H1 (cell line): ENCODE measurements around the gene DRG1. TPM values are rescaled to one million over a fixed set of nuclear protein-coding genes. Genes with fewer than 3 reads are reported as not detected.

Experiments used
- PHF8 ChIP-seq: fragments of 200-600 bp; sonication (generic); conservative IDR thresholded peaks from 2 replicates; pipeline ENCODE4 v1.7.1; 2012; ENCODE audit warnings: low read depth, mild to moderate bottlenecking, inconsistent platforms, low read length, moderate library complexity
- polyA plus RNA-seq, 7 experiments: library from polyadenylated mRNA; depleted of rRNA in 3 of 7; stranded (reverse) in 5 of 7; unstranded in 2 of 7; fragments of >200 nt in 5 of 7; fragments of 200-250 nt in 2 of 7; gene quantifications; 1 replicate in 5 of 7; 2 replicates in 1 of 7; 4 replicates in 1 of 7; pipeline versions ENCODE4 v1.2.1 to v1.2.3, GENCODE V29; 2011 to 2013; ENCODE audit warnings: missing spikeins in 2 of 7, mixed read lengths in 2 of 7
- total RNA-seq: library from RNA; stranded (reverse); fragmentation: NEBNext Ultra II Directional; extraction: Animal tissue kit (Norgen Biotek cat#: 25700); gene quantifications from 2 replicates; pipeline ENCODE4 v1.2.1, GENCODE V29; 2021

DRG1 gene
- total and polyA plus RNA-seq, 2 of the 8 experiments (the other 6 are each of a cell fraction or from before 2014, with no cell fraction given), result 45.3 to 81.9 TPM

- no peak for TF ChIP-seq PHF8
Observed at GRCh38 chr22:31449506-31449905, 50.1 kb downstream of the DRG1 start (continued).
